IMR-90 (cell line): ENCODE data around the gene RASA1. TPM values are rescaled to one million over a fixed set of nuclear protein-coding genes. Genes with fewer than 3 reads are reported as not detected.
"Not testable (repeated sequence)": the region's sequence is repeated elsewhere in the genome, so short reads cannot be mapped to it uniquely, and the experiment has no call there.

Source experiments
- ATAC-seq: fragments of 200-7000 bp; cut with Tn5 transposase; 2 replicates; pipeline ENCODE4 v1.9.1; 2020; ENCODE audit warnings: low read depth, mild to moderate bottlenecking, moderate library complexity
- BruUV-seq: library from RNA; stranded (reverse); fragments of 400-500 nt; replicated peaks from 2 replicates; lab custom pipeline; 2021; lab: Mats Ljungman, UMichigan
- CTCF ChIA-PET: fragments of 300-600 bp; formaldehyde crosslinking; extraction: SDS; loops from one replicate; lab custom pipeline; 2021; ENCODE audit warnings: antibody characterized with exemption; lab: Yijun Ruan, JAX
- POLR2A ChIA-PET: fragments of 300-600 bp; sonication (Branson Sonifier 250); formaldehyde crosslinking; loops from one replicate; lab custom pipeline; 2022; ENCODE audit warnings: antibody characterized with exemption; ENCODE audit not compliant: unreplicated experiment; lab: Charles Lee
- DNase-seq: peaks from one replicate; pipeline ENCODE4 v3.0.0; 2013
- H2AFZ ChIP-seq: replicated peaks from 2 replicates; pipeline ENCODE3; 2013; ENCODE audit warnings: low read length, mild to moderate bottlenecking; ENCODE audit not compliant: poor library complexity
- H2AK5ac ChIP-seq: 2 replicates; pipeline ENCODE4 v1.6.1; 2013; ENCODE audit warnings: low read depth, low read length, inconsistent platforms
- H2AK9ac ChIP-seq: replicated peaks from 2 replicates; pipeline ENCODE3; 2013; ENCODE audit warnings: mild to moderate bottlenecking, low read depth, low read length, moderate library complexity; ENCODE audit not compliant: poor library complexity
- H2BK120ac ChIP-seq: 2 replicates; pipeline ENCODE4 v1.6.1; 2013; ENCODE audit warnings: low read depth, low read length, inconsistent platforms
- H2BK15ac ChIP-seq: 3 replicates; pipeline ENCODE4 v1.6.1; 2013; ENCODE audit warnings: low read depth, low read length, inconsistent platforms
- H2BK20ac ChIP-seq: 2 replicates; pipeline ENCODE4 v1.6.1; 2013; ENCODE audit warnings: low read depth, mild to moderate bottlenecking, inconsistent platforms, low read length, moderate library complexity
- H2BK5ac ChIP-seq: 2 replicates; pipeline ENCODE4 v1.6.1; 2013; ENCODE audit warnings: mild to moderate bottlenecking, low read depth, low read length, inconsistent platforms; ENCODE audit not compliant: poor library complexity, severe bottlenecking
- H3K14ac ChIP-seq: replicated peaks from 2 replicates; pipeline ENCODE4 v1.6.1; 2013; ENCODE audit warnings: low read depth, low read length, inconsistent platforms
- H3K18ac ChIP-seq: 2 replicates; pipeline ENCODE4 v1.6.1; 2013; ENCODE audit warnings: low read depth, low read length, control low read depth
- H3K23ac ChIP-seq: 2 replicates; pipeline ENCODE4 v1.6.1; 2013; ENCODE audit warnings: low read depth, low read length, inconsistent platforms
- H3K27ac ChIP-seq: 2 replicates; pipeline ENCODE4 v1.5.1; 2013; ENCODE audit warnings: mild to moderate bottlenecking, control low read depth, low read length; ENCODE audit not compliant: insufficient read depth
- H3K27me3 ChIP-seq: 2 replicates; pipeline ENCODE4 v1.6.1; 2013; ENCODE audit warnings: low read length; ENCODE audit not compliant: control insufficient read depth, insufficient read depth
- H3K36me3 ChIP-seq: 2 replicates; pipeline ENCODE4 v1.6.1; 2013; ENCODE audit warnings: low read length, mixed read lengths; ENCODE audit not compliant: control insufficient read depth, insufficient read depth
- H3K4ac ChIP-seq: 2 replicates; pipeline ENCODE4 v1.6.1; 2013; ENCODE audit warnings: low read depth, low read length, inconsistent platforms
- H3K4me1 ChIP-seq: 2 replicates; pipeline ENCODE4 v1.6.1; 2013; ENCODE audit warnings: low read length, mixed read lengths; ENCODE audit not compliant: control insufficient read depth, insufficient read depth
- H3K4me2 ChIP-seq: 2 replicates; pipeline ENCODE4 v1.6.1; 2013; ENCODE audit warnings: low read depth, mild to moderate bottlenecking, control low read depth, low read length, moderate library complexity
- H3K4me3 ChIP-seq: 2 replicates; pipeline ENCODE4 v1.5.1; 2013; ENCODE audit warnings: low read depth, mild to moderate bottlenecking, control low read depth, low read length, moderate library complexity; ENCODE audit not compliant: insufficient read depth
- H3K56ac ChIP-seq: 2 replicates; pipeline ENCODE4 v1.6.1; 2013; ENCODE audit warnings: low read length, inconsistent platforms; ENCODE audit not compliant: insufficient read depth; ENCODE audit errors: extremely low read depth
- H3K79me1 ChIP-seq, 2 experiments: 2 replicates each; pipeline ENCODE4 v1.6.1; 2013; ENCODE audit warnings: low read length in 2 of 2, inconsistent platforms in 1 of 2, low read depth in 1 of 2
- H3K9ac ChIP-seq: 2 replicates; pipeline ENCODE4 v1.6.1; 2013; ENCODE audit warnings: low read depth, low read length, control low read depth
- H3K9me1 ChIP-seq: 2 replicates; pipeline ENCODE4 v1.6.1; 2013; ENCODE audit warnings: low read length, inconsistent platforms; ENCODE audit not compliant: insufficient read depth
- H3K9me3 ChIP-seq: 2 replicates; pipeline ENCODE4 v1.6.1; 2013; ENCODE audit warnings: low read length; ENCODE audit not compliant: control insufficient read depth, insufficient read depth
- H4K20me1 ChIP-seq: 2 replicates; pipeline ENCODE4 v1.6.1; 2013; ENCODE audit warnings: low read length, inconsistent platforms; ENCODE audit not compliant: insufficient read depth
- H4K5ac ChIP-seq: 2 replicates; pipeline ENCODE4 v1.6.1; 2013; ENCODE audit warnings: mild to moderate bottlenecking, low read depth, low read length, control low read depth
- H4K8ac ChIP-seq, 2 experiments: 2 replicates each; pipeline ENCODE4 v1.6.1; 2013; ENCODE audit warnings: low read depth in 2 of 2, low read length in 2 of 2, control low read depth in 1 of 2, inconsistent platforms in 1 of 2
- H4K91ac ChIP-seq: 2 replicates; pipeline ENCODE4 v1.6.1; 2013; ENCODE audit warnings: low read depth, low read length, inconsistent platforms; ENCODE audit not compliant: insufficient read depth
- WGBS, 2 experiments: methylation state at CpG; one replicate each; pipeline versions ENCODE4 v1.1.5 to v1.1.7; 2013; ENCODE audit warnings: missing lambda C conversion rate in 2 of 2; ENCODE audit not compliant: insufficient read length in 1 of 2; ENCODE audit errors: extremely low coverage in 2 of 2; 5-methylcytosine and 5-hydroxymethylcytosine counted together
- dilution Hi-C: fragments of 300-500 bp; cut with HindIII; formaldehyde crosslinking; loops from one replicate; pipeline ENCODE4 v1.14.3; 2018; ENCODE audit warnings: low sequenced_read_pairs; ENCODE audit not compliant: unreplicated experiment
- in situ Hi-C: fragments of 300-500 bp; cut with MboI; formaldehyde crosslinking; loops from 3 replicates; pipeline ENCODE4 v1.14.3; 2019; ENCODE audit warnings: low sequenced_read_pairs, inconsistent platforms, mixed read lengths
- intact Hi-C: fragments of 100-400 bp; cut with micrococcal nuclease; formaldehyde crosslinking; loops from 2 replicates; pipeline ENCODE4 v1.10.0; 2022
- polyA plus RNA-seq, 3 experiments: library from polyadenylated mRNA; depleted of rRNA; stranded (reverse); fragments of >200 nt; gene quantifications; 2 replicates each; pipeline ENCODE4 v1.2.3, GENCODE V29; 2012; ENCODE audit warnings: low replicate concordance in 1 of 3
- total RNA-seq: library from RNA; depleted of rRNA; stranded (reverse); fragments of >200 nt; gene quantifications from 2 replicates; pipeline ENCODE4 v1.2.3, GENCODE V29; 2012

RASA1 gene
- total and polyA plus RNA-seq, 2 of the 4 experiments (the other 2 are of a cell fraction): 37.6 to 45.7 TPM

- H3K27ac ChIP-seq, H3K27me3 ChIP-seq, dilution Hi-C loops, H2AK5ac ChIP-seq, H3K9ac ChIP-seq, H3K9me1 ChIP-seq, H4K5ac ChIP-seq, H3K4me3 ChIP-seq, H3K36me3 ChIP-seq, H3K4me2 ChIP-seq, CTCF ChIA-PET, ATAC-seq, H2AFZ ChIP-seq, intact Hi-C loops, H3K14ac ChIP-seq, H3K9me3 ChIP-seq, BruUV-seq, H2BK5ac ChIP-seq, POLR2A ChIA-PET, in situ Hi-C loops, H4K8ac ChIP-seq, H3K4ac ChIP-seq, H2BK15ac ChIP-seq, H3K56ac ChIP-seq, H3K23ac ChIP-seq, H2BK20ac ChIP-seq, H4K91ac ChIP-seq, H2AK9ac ChIP-seq, H2BK120ac ChIP-seq, DNase-seq, H3K4me1 ChIP-seq, H3K18ac ChIP-seq: not testable (repeated sequence)
- 100% methylated on average over 1 to 2 of the region's 4 CpGs for WGBS, 2 experiments
- Histone ChIP-seq H3K79me1 (peaks cover 9 to 28% of the 10 kb centered on the region in 2 experiments; a peak in 3 of 4 replicates), H4K20me1 (peaks cover 38% of the 10 kb centered on the region; the same call in 1 of the 2 replicates)
These were observed 19.6 kb downstream of the RASA1 start for GRCh38 chr5:87287266-87287665.
